Measurements from ENCODE around the gene FOXP4. TPM values are rescaled to one million over a fixed set of nuclear protein-coding genes. Genes with fewer than 3 reads are reported as not detected.

FOXP4 gene
- total and polyA plus RNA-seq, 2 donors from 2014 or later = 14.0 to 33.2 TPM

- intact Hi-C loops (cut with DNase I) = no loop called here
- peaks cover 2% of the 10 kb centered on the region for H3K27me3 ChIP-seq (ENCODE audit: control insufficient read depth, insufficient read depth, low read length)
- no peak overlapping the region for H3K9ac ChIP-seq (ENCODE audit: low read length in 3 of 3)
- H3K27ac ChIP-seq (ENCODE audit: low read depth in 2 of 2, low read length in 2 of 2) = no peak overlapping the region
- peaks cover 0 to 5% (median 0%) of the 10 kb centered on the region in 3 donors for H3K4me1 ChIP-seq (ENCODE audit: control insufficient read depth in 2 of 3, insufficient read depth in 2 of 3, low read depth in 1 of 3, low read length in 3 of 3)
- FAIRE-seq = no peak
- no peaks in the 10 kb centered on the region for H3K36me3 ChIP-seq (ENCODE audit: control insufficient read depth in 2 of 3, insufficient read depth in 3 of 3, low read length in 3 of 3)
- H3K9me3 ChIP-seq (ENCODE audit: control insufficient read depth in 2 of 3, insufficient read depth in 1 of 3, low read length in 3 of 3) = no peaks in the 10 kb centered on the region
- no peak for TF ChIP-seq CTCF (IDR thresholded peaks at IDR 0.05; ENCODE audit: borderline replicate concordance, extremely low read depth, insufficient read depth)
- DNase-seq = peak in 1 of 5 donors; percentile 4
- H3K4me3 ChIP-seq (ENCODE audit: low read length in 3 of 3) = no peak overlapping the region
Observed at GRCh38 chr6:41529970-41530369, 16.2 kb upstream of the FOXP4 start.

GRCh38 chr6:41530476-41530875, 15.7 kb upstream of the FOXP4 start:
- H3K36me3 ChIP-seq (ENCODE audit: control insufficient read depth in 2 of 3, insufficient read depth in 3 of 3, low read length in 3 of 3) = no peaks in the 10 kb centered on the region
- peaks cover 2% of the 10 kb centered on the region for H3K27me3 ChIP-seq (ENCODE audit: control insufficient read depth, insufficient read depth, low read length)
- no peak for TF ChIP-seq CTCF (IDR thresholded peaks at IDR 0.05; ENCODE audit: borderline replicate concordance, extremely low read depth, insufficient read depth)
- H3K4me3 ChIP-seq (ENCODE audit: low read length in 3 of 3) = no peak overlapping the region
- no peak overlapping the region for H3K9ac ChIP-seq (ENCODE audit: low read length in 3 of 3)
- FAIRE-seq = no peak
- no peak overlapping the region for H3K27ac ChIP-seq (ENCODE audit: low read depth in 2 of 2, low read length in 2 of 2)
- H3K9me3 ChIP-seq (ENCODE audit: control insufficient read depth in 2 of 3, insufficient read depth in 1 of 3, low read length in 3 of 3) = no peaks in the 10 kb centered on the region
- peak in 1 of 5 donors; percentile 31 for DNase-seq
- H3K4me1 ChIP-seq (ENCODE audit: control insufficient read depth in 2 of 3, insufficient read depth in 2 of 3, low read depth in 1 of 3, low read length in 3 of 3) = peaks cover 0 to 5% (median 0%) of the 10 kb centered on the region in 3 donors
- intact Hi-C loops (cut with DNase I) = no loop called here

- Histone ChIP-seq H3K27me3 (ENCODE audit: control insufficient read depth, insufficient read depth, low read length) (peaks cover 2% of the 10 kb centered on the region), H3K4me1 (ENCODE audit: control insufficient read depth in 2 of 3, insufficient read depth in 2 of 3, low read depth in 1 of 3, low read length in 3 of 3) (peaks cover 0 to 5% (median 0%) of the 10 kb centered on the region in 3 donors), H3K9ac (ENCODE audit: low read length in 3 of 3) (no peak overlapping the region), H3K36me3 (ENCODE audit: control insufficient read depth in 2 of 3, insufficient read depth in 3 of 3, low read length in 3 of 3) (no peaks in the 10 kb centered on the region), H3K9me3 (ENCODE audit: control insufficient read depth in 2 of 3, insufficient read depth in 1 of 3, low read length in 3 of 3) (no peaks in the 10 kb centered on the region), H3K27ac (ENCODE audit: low read depth in 2 of 2, low read length in 2 of 2) (no peak overlapping the region), H3K4me3 (ENCODE audit: low read length in 3 of 3) (no peak overlapping the region)
- DNase-seq = peak in 1 of 5 donors; percentile 29
- no peak for TF ChIP-seq CTCF (IDR thresholded peaks at IDR 0.05; ENCODE audit: borderline replicate concordance, extremely low read depth, insufficient read depth)
- FAIRE-seq = no peak
- intact Hi-C loops (cut with DNase I) = no loop called here
Observed at GRCh38 chr6:41531016-41531415, 15.2 kb upstream of the FOXP4 start.

Measured in kidney (tissue), 14 donors.